BJ (cell line): Measurements from ENCODE around the gene MAP3K6. TPM values are rescaled to one million over a fixed set of nuclear protein-coding genes. Genes with fewer than 3 reads are reported as not detected.

Experiments
- CTCF ChIA-PET: fragments of 350-600 bp; formaldehyde crosslinking; extraction: SDS; loops from one replicate; lab custom pipeline; 2021; ENCODE audit warnings: antibody characterized with exemption, inconsistent platforms; lab: Yijun Ruan, JAX
- POLR2A ChIA-PET: fragments of 300-600 bp; sonication (Branson Sonifier 250); formaldehyde crosslinking; extraction: SDS; loops from one replicate; lab custom pipeline; 2021; ENCODE audit warnings: antibody characterized with exemption; lab: Charles Lee
- DNase-seq: peaks from one replicate; pipeline ENCODE4 v3.0.0-alpha.2; 2011; ENCODE audit warnings: low read depth
- H3K27me3 ChIP-seq: 2 replicates; pipeline ENCODE4 v1.6.0; 2011; ENCODE audit warnings: low read length; ENCODE audit not compliant: control insufficient read depth, insufficient read depth
- H3K36me3 ChIP-seq: 2 replicates; pipeline ENCODE4 v1.5.1; 2011; ENCODE audit warnings: low read length; ENCODE audit not compliant: control insufficient read depth, insufficient read depth
- H3K4me3 ChIP-seq: 2 replicates; pipeline ENCODE4 v1.5.1; 2011; ENCODE audit warnings: low read depth, mild to moderate bottlenecking, control low read depth, low read length
- CTCF ChIP-seq: IDR thresholded peaks from 2 replicates; pipeline ENCODE4 v1.5.1; 2011; ENCODE audit warnings: low read depth, mild to moderate bottlenecking, control low read depth, inconsistent platforms, low read length, moderate library complexity; ENCODE audit not compliant: insufficient read depth
- polyA plus RNA-seq: library from polyadenylated mRNA; depleted of rRNA; stranded (reverse); fragments of >200 nt; gene quantifications from 2 replicates; pipeline ENCODE4 v1.2.3, GENCODE V29; 2011

The MAP3K6 gene
- polyA plus RNA-seq, 1 experiment: 18.0 TPM

- no peak overlapping the region for H3K4me3 ChIP-seq
- CTCF ChIA-PET: interaction anchor here (0.6 to 11.9 kb wide), 19 partner anchors 8 to 353 kb away, joined by 3 to 353 read pairs (median 4); partner anchors contain the start of genes AHDC1 and MAP3K6
- POLR2A ChIA-PET: interaction anchor here (0.6 kb wide), 1 partner anchor 359 kb away, joined by 5 read pairs; no protein-coding TSS in a partner anchor
- H3K27me3 ChIP-seq: no peaks in the 10 kb centered on the region
- no peaks in the 10 kb centered on the region for H3K36me3 ChIP-seq
- no peak for DNase-seq
- TF ChIP-seq CTCF: no peak
These were observed 30.3 kb upstream of the MAP3K6 start for GRCh38 chr1:27397110-27397509.

- ChIA-PET CTCF (interaction anchor here (0.5 to 11.9 kb wide), 34 partner anchors 8 to 351 kb away, joined by 3 to 353 read pairs (median 5); partner anchors contain the start of genes AHDC1, MAP3K6 and SYTL1), POLR2A (no interaction called here)
- H3K36me3 ChIP-seq: no peaks in the 10 kb centered on the region
- H3K4me3 ChIP-seq: no peak overlapping the region
- no peak for DNase-seq
- peak; percentile 92 for TF ChIP-seq CTCF
- H3K27me3 ChIP-seq: no peaks in the 10 kb centered on the region
These were observed 28.9 kb upstream of the MAP3K6 start for GRCh38 chr1:27395441-27396195.

GRCh38 chr1:27394925-27395324 lies 28.2 kb upstream of the MAP3K6 start:
- H3K4me3 ChIP-seq: no peak overlapping the region
- no peak for DNase-seq
- ChIA-PET POLR2A (no interaction called here), CTCF (interaction anchor here (0.6 to 11.9 kb wide), 35 partner anchors 7 to 959 kb away, joined by 3 to 353 read pairs (median 5); partner anchors contain the start of genes AHDC1, MAP3K6 and SYTL1)
- no peaks in the 10 kb centered on the region for H3K36me3 ChIP-seq
- TF ChIP-seq CTCF: no peak
- H3K27me3 ChIP-seq: no peaks in the 10 kb centered on the region

- DNase-seq: no peak
- H3K4me3 ChIP-seq: no peak overlapping the region
- ChIA-PET POLR2A (no interaction called here), CTCF (interaction anchor here (0.7 to 11.9 kb wide), 26 partner anchors 8 to 354 kb away, joined by 3 to 353 read pairs (median 8); partner anchors contain the start of genes AHDC1, MAP3K6 and SYTL1)
- no peaks in the 10 kb centered on the region for H3K27me3 ChIP-seq
- TF ChIP-seq CTCF: no peak
- no peaks in the 10 kb centered on the region for H3K36me3 ChIP-seq
These were observed 27.5 kb upstream of the MAP3K6 start for GRCh38 chr1:27394282-27394658.

GRCh38 chr1:27393641-27394281 lies 27.0 kb upstream of the MAP3K6 start:
- CTCF ChIA-PET: interaction anchor here (0.9 to 11.9 kb wide), 12 partner anchors 8 to 350 kb away, joined by 3 to 353 read pairs (median 11); partner anchors contain the start of gene AHDC1
- H3K4me3 ChIP-seq: no peak overlapping the region
- no peak for DNase-seq
- TF ChIP-seq CTCF: no peak
- POLR2A ChIA-PET: no interaction called here
- H3K27me3 ChIP-seq: no peaks in the 10 kb centered on the region
- no peaks in the 10 kb centered on the region for H3K36me3 ChIP-seq
